Stimulated activated CD8-positive, alpha-beta memory T cell treated with anti-CD3 and anti-CD28 coated beads, Interleukin-7, amount 100 ng/mL, for 1 hour (primary cell): ENCODE results near the gene FOXJ3.

ENCODE experiments used
- DNase-seq, 2 donors: peaks; one replicate each; pipeline ENCODE4 v3.0.0-alpha.2; 2020; ENCODE audit warnings: low read depth in 2 of 2

The FOXJ3 gene

DNA sequence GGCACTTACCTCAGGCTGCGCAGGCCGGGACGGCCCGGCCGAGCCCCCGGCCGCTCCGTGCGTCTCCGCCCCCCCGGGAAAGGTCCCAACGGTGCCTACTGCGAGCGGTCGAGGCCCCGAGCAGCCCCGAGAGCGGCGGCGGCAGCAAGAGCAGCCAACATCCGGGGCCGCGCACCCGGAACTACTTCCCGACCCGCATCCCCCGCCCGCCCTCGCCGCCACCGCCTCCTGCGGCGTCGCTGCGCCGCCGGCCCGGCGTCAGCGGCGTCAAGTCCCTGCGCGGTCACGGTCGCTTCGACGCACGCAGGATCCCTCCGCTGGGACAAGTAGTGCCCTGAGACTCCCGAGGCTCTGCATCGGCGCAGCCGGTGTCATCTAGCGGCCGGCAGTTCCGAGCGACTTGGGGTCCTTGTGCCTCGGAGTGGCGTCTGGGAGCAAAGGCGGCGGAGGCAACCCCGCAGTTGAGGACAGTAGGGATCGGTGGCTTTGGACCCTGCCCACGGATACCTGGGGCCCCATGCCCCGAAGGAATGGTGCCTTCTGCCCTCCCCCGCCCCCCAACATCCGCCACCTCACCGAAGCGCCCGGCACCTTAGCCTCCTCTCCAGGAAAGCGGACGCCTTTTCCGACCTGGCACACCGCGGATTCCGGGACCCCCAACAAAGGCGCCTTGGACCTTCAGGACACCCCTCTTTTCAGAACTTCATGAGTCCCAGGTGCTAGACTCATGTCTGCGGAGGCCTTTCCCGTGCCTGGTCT lies at the start of gene FOXJ3:
Gene FOXJ3, minus strand, starts transcription at position 186 of the 759 bp plus-strand sequence. CDS start 24,142 bp downstream, outside the sequence.
- DNase-seq = peak; percentile 78 to 82

GRCh38 chr1:42381280-42381673 lies 46.2 kb upstream of the FOXJ3 start:
- no peak for DNase-seq

DNA sequence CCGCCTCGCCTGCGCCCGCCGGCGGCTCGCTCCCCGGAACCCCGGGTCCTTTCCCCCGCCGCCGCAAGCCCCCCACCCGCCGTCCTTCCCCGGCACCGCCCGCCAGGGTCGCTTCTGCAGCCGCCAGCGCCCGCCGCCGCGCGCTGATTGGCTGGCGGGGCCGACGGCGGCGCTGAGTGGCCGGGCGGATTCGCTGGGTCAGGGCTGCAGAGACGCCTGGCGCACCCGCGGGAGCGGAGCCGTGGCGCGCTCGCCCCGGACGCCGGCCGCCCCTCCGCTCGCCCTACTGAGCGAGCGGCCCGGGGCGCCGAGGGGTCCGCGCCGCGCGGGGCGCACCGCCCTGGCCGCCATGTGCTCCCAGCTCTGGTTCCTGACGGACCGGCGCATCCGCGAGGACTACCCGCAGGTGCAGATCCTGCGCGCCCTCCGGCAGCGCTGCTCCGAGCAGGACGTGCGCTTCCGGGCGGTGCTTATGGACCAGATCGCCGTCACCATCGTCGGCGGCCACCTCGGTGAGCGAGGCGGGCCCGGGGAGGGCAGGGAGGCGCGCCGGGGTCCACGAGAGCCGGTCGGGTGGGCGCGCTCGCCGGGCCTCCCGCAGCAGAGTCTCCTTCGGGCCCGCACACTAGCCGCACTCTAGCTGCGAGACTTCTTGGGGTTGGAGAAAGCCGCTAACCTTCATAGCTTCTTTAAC lies 45.7 kb upstream of the FOXJ3 start, which contains the start of gene RIMKLA:
Gene RIMKLA, plus strand, starts transcription at position 207 of the 694 bp plus-strand sequence. Its CDS starts 143 bp downstream, at position 350.
- no peak for DNase-seq

DNA sequence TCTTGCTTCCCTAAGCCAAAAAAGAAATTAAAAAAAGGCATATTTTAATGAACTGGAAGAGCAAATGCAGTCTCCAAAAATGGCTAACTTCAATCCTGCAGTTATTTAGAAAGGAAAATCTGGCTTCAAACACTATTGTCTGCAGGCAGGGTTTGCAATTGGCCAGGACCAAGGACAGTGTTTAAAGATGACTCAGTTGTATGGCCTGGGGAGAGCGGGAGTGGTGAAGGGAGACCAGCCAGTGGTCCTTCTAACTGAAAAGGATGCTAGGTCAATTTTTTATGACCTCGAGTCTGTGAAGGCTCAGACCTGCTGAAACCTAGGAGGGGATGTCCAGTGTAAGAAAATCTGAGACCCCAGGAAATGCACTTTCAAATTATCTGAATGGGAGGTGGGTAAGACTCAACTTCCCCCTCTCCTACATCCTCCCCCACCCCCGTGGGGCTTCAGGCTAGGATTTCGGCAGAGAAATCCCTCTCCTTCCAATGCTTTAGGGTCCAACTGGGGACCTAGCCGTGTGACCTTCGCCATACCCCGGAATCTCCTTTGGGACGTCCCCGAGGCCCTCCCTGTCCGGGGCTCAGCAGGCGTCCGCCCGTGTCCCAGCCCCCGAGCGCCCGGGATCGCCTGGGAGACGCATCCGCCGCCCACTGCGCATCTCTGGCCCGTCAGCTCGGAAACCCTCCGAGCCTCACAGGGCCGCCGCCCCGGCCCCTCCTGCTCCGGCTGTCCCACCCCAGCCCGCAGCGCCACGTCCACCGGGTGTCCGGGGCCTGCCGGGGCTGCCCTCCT lies 45.0 kb upstream of the FOXJ3 start:
- no peak for DNase-seq

GRCh38 chr1:42372796-42373195 lies 37.8 kb upstream of the FOXJ3 start:
- DNase-seq = no peak

- no peak for DNase-seq
Observed at GRCh38 chr1:42370876-42371549, 36.0 kb upstream of the FOXJ3 start.

- no peak for DNase-seq
Observed at GRCh38 chr1:42369471-42369870, 34.4 kb upstream of the FOXJ3 start.

DNA sequence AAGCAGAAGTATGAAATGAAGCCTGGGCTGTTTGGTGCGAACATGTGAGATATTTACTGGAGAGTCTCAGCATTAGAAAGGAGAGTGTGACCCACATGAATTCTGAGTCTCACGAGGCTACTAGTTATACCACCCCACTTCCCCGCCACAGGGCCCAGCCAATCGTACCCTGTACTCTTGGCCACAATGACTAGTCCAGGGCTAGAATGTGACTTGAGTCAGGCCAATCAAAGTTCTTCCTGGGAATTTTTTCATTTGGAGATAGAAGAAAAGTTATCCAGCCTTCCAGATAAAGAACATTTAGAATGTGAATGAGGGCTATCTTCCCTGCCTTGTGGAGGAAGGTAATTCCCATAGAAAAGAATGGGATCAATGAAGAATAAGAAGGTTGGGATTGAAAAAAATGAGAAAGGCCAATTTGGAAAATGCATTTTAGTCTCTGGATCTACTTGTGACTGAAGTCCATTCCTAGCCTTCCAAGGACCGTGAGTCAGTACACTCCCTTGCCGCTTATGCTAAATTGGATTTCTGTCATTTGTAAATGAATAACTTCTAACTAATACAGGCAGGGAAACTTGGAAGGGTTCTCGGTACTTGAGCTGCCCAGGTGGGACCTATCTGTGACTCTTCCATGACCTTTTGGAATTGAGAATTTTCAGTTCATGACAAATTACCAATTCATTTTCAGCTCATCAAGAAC lies 33.2 kb upstream of the FOXJ3 start:
- DNase-seq = no peak

DNA sequence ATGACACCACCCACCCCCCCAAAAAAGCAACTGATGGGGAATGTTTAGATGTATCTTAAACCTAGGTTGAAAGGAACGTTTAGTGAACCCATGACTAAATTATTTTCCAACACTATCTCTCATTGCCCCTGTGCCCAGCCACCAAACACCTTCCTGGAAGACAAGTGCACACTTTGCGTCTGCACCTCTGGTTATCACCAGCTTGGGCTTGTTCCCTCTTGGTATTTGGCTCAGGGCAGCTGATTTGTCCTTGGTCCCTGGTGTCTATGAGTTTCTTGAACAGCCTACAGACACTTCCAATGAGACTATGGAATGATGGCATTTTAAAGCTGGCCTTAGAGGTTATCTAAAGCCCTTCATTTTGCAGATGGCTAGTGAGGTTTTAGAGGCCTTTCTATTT lies 30.1 kb upstream of the FOXJ3 start:
- no peak for DNase-seq

- DNase-seq = no peak
Observed at GRCh38 chr1:42364542-42364941, 29.5 kb upstream of the FOXJ3 start.

GRCh38 chr1:42364089-42364488 lies 29.1 kb upstream of the FOXJ3 start:
- no peak for DNase-seq

DNA sequence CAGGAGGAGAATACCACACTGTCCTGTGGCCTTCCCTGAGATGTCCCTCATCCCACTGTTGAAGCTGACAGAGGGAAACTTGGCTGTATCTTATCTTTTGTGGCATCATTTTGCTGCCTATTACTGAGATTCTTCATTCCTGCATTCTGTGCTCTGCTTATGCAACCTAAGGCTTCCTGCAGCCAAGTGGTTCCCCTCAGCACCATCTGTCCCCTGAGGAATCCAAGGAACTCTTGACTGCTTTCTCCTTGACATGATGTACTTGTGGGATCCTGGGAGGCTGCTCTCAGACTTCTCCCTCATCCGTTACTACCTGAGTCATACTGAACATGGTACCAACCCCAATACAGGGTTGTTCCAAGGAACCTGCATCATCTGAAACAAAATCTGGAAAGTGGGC lies 24.4 kb upstream of the FOXJ3 start:
- DNase-seq = no peak

GRCh38 chr1:42358791-42359190 lies 23.8 kb upstream of the FOXJ3 start:
- DNase-seq = no peak

DNA sequence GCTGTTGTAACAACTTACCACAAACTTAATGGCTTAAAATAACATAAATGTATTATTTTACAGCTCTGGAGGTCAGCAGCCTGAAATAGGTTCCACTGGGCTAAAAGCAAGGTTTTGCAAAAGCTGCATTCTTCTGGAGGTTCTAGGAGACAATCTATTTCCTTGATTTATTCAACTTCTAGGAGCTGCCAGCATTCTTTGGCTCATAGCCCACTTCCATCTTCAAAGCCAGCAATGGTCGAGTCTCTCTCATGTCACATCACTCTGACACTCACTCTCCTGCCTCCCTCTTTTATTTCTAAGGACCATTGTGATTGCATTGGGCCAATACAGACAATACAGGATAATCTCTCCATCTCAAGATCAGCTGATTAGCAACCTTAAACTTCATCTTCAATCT lies 15.1 kb upstream of the FOXJ3 start:
- DNase-seq = no peak

DNA sequence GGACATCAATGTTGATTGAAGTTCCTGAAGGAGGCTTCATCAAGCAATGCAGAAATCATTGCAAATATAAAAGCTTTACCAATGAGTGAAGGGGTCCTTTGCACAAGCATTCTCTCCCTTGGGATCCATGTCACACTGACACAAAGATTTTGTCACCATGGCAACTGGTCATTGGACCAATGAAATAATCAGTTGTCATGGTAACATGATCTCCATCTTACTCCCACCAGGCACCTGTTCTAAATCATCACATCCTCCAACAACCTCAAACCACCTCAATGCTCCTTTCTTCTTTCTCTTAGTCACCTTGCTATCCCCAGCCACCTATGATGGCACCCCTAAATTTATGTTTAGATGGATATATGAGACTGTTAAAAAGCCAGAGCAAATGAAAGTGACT lies 13.5 kb upstream of the FOXJ3 start:
- DNase-seq = no peak

GRCh38 chr1:42343049-42343448 lies 8.0 kb upstream of the FOXJ3 start:
- DNase-seq = no peak

GRCh38 chr1:42340901-42341300 lies 5.9 kb upstream of the FOXJ3 start:
- DNase-seq = no peak

- no peak for DNase-seq
Observed at GRCh38 chr1:42340093-42340492, 5.1 kb upstream of the FOXJ3 start.

- DNase-seq = no peak
Observed at GRCh38 chr1:42336978-42337377, 1.9 kb upstream of the FOXJ3 start.

DNA sequence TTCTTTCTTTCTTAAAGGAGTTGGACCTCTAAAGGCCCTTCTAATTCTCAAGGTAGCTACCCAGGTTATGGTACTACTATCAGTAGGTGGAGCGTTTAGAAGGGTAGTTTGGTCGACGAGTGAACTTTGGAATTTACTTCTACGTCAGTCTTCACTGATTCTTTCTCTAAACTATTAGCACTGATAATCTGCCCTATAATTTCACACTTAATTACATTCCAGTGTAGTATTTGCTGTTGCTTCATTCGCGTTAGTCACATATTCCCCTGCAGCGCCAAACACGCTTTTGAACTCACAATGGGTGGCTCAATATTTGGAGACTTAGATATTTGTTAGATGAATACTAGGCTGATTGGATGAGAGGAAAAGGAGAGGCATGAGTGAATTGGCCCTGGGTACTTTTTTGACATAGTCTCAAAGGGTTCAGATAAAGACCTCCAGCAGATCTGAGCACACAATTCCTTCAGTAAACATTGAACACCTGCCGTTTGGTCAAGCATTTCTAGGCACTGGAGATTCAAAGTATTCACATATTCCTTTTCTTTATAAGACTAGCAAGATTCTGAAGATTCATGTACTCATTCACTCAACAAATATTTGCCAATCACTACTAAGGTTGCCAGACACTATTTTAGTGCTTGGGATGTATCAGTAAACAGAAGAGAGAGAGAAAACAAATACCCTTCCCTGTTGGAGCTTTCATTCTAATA lies 929 bp upstream of the FOXJ3 start:
- no peak for DNase-seq
